GM18511 (cell line): ENCODE results near the gene SLC26A3.

Source experiments
- ATAC-seq: cut with Tn5 transposase; IDR thresholded peaks from one replicate; pipeline ENCODE4 v1.9.1; 2021; ENCODE audit warnings: mild to moderate bottlenecking, moderate library complexity; ENCODE audit not compliant: unreplicated experiment

Gene SLC26A3

DNA sequence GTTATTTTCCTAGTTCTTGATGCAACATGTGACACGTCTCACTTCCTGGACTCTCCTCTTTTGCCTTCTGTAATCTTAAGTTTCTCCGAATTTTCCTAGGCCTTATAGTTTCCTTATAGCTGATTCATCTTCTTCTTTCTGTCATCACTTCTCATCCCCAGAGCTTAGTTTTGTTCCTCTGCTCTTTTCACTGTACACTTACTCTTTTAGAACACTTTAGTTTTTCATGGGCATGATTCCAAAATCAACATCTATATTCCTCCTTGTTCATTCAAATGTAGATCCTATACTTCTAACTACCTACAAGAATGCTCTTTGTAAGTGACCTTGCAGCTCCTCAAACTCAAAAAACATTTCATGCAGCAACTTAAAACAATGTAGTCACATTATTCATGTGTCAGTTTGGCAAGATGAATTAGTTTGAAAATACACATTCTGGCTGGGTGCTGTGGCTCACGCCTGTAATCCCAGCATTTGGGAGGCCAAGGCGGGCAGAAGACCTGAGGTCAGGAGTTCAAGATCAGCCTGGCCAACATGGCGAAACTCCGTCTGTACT, 13.1 kb upstream of the SLC26A3 start:
- ATAC-seq: no peak

GRCh38 chr7:107815254-107815882, 12.3 kb upstream of the SLC26A3 start:
- ATAC-seq: no peak

- ATAC-seq: no peak
Measured at GRCh38 chr7:107813524-107813923, 10.5 kb upstream of the SLC26A3 start.

- no peak for ATAC-seq
Measured at GRCh38 chr7:107811934-107812333, 8.9 kb upstream of the SLC26A3 start.

DNA sequence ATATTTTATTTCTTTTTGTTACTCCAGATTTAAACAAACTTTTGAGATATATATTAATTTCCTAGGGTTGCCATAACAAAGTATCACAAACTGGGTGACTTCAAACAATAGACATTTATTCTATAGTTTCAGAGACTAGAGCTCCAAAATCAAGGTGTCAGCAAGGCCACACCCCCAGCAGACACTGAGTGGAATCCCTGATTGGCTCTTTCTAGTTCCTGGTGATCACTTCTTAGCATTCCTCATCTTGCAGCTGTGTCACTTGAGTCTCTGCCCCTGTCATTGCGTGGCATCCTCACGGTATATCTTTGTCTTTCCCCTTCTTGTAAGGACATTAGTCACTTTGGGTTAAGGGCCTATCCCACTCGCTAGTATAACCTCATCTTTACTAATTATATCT, 7.6 kb upstream of the SLC26A3 start:
- ATAC-seq: no peak

DNA sequence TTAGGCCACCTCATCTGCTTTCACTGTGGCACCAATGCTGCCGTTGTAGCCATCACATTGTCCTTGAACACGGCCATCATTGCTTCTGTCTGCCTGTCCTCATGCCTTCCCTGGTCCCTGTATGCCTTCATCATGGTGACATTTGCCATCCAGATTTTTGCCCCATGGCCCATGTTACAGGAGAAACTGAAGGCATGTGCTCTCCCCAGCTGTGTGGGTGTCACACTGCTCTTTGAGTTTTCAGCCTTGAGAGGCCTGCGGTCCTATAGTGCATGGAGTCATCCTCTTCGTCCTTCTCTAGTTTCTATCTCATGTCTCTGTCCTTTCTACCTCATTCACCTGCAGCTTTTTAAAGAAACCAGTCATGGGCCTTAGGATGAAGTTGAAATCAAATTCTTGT, 6.2 kb upstream of the SLC26A3 start:
- ATAC-seq: no peak

GRCh38 chr7:107799647-107800264, 3.3 kb downstream of the SLC26A3 start:
- ATAC-seq: no peak

DNA sequence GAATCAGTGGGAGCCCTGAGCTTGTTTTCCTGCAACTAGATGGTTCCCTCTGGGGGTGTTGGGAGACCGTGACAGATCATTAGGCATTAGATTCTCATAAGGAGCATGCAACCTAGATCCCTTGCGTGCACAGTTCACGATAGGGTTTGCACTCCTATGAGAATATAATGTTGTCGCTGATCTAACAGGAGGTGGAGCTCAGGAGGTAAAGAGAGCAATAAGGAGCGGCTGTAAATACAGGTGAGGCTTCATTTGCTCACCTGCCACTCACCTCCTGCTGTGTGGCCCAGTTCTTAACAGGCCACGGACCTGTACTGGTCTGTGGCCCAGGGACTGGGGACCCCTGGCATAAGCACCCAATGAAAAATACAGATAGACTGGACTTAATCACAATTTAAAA, 10.7 kb downstream of the SLC26A3 start:
- no peak for ATAC-seq

DNA sequence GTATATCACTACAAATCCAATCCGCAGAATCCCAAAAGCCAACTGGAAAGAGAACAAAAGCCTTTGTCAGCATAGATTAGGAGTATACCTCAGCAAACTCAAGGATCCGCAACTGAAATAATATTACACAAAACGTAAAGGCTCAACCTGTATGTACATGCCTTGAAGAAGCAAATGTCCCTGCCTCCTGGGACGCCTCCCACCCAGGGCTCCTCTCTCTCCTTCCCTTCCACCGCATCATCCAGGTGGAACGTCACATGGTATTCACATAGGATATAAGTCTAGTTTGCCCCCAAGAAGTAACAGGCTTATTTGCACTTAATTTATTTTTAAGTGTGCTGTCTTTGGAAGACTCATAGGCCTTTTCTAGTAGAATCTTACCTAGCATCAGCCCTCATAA, 13.4 kb downstream of the SLC26A3 start:
- no peak for ATAC-seq

- ATAC-seq: no peak
Measured at GRCh38 chr7:107788662-107789061, 14.4 kb downstream of the SLC26A3 start.

GRCh38 chr7:107788216-107788615, 14.8 kb downstream of the SLC26A3 start:
- ATAC-seq: no peak

DNA sequence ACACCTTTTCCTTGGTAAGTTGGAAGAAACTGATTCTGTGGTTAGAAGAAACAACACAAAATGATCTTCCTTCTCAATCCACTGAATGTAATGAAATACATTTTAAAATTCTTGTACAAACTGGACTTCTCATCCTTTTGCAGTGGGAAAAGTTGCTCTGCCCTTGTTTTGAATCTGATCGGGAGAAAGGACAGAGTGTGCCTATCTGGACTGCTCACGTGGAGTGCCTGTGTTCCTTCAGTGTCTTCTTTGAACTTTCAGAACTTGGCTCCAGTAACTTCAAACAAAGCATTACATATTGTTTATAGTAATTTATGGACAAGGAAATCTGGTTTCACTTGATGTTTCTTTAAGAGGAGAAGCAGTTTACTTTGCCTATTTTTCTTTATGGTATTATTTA, 17.1 kb downstream of the SLC26A3 start:
- no peak for ATAC-seq

DNA sequence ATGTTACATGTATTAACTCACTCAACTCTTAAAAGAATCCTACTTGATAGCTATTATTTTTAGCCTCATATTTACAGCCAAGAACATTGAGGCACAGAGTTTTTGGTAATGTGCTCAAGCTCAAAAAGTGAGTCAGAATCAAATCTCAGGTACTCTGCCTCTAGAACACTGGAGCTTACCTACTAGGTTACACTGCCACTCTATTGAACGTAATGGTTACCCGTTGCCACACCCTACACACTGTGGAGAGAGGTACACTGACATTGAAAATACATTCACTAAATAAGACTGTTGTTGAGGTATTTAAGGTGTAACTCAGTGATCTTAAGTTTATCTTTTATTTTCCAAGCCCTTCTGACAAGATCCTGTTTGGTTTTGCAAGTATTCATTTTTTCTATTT, 17.9 kb downstream of the SLC26A3 start:
- ATAC-seq: no peak

DNA sequence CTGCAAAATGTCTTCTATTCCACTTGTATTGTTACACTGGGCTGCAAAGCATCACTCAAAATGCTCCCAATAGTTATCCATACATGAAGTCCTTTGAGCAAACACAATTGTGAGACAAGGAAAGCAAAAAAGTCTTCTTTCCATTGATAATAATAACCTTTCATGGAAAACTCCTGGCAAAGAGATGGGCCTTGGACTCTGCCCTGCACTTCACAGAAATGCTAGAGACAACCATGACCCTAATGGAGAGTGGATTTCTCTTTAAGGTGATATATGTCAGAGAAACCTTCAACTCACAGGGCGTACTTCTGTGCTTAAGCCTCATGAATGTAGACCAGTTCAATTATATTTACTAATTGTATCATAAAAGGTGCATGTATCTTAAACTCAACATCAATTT, 19.4 kb downstream of the SLC26A3 start:
- no peak for ATAC-seq

DNA sequence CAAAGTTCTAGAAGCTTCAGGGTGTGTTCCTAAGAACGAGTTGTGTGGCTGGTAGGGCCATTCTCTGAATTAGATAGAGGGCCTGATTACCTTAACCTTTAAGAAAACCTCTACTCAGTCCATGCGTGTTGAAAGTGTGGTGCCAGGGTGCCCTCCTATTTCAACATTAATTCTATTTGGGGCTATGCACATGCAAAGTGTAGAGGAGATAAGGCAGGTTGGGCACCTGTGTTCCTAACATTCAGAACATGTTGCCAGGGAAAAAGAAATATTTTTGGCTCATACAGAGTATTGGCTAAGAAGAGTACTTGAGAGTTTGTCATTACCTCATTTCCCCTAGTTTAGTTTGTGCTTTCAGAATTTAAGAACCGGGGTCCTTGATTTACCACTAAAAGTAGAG, 20.6 kb downstream of the SLC26A3 start:
- ATAC-seq: no peak

GRCh38 chr7:107779647-107780099, 23.4 kb downstream of the SLC26A3 start:
- no peak for ATAC-seq

DNA sequence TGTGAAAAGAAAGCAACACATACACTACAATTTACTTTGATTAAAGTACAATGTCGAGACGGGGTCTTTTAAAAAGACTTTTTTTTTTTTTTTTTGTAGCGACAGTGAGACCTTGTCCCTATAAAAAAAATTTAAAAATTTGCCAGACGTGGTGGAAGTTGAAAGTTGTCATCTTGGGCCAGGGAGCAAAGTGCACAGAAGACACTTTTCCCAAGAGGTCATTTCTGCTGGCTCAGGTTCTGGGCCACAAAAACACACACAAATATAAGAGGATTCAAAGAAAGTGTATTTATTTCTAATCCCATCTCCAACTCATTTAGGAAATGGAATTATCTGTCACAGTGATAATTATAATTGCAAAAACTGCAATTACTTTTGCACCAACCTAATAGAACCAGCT, 24.7 kb downstream of the SLC26A3 start:
- ATAC-seq: no peak

DNA sequence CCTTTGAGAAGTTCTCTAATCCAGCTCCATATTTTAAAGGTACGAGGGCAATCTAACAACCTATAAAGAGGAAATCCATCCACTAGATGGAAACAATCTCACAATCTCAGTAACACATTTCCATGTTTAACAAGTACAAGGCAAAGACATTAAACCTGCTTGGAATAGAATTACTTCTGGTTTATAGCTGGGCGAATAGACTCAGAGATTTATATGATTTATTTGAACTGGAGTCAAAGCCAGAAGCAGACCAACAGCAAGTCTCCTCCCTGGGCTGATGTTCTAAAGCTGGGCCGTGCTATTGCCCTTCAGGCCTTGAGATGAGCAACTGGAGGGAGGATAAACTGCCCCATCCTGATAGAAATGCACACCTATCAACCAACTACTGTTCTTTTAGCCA, 25.3 kb downstream of the SLC26A3 start:
- no peak for ATAC-seq

GRCh38 chr7:107773027-107773426, 30.0 kb downstream of the SLC26A3 start:
- no peak for ATAC-seq

DNA sequence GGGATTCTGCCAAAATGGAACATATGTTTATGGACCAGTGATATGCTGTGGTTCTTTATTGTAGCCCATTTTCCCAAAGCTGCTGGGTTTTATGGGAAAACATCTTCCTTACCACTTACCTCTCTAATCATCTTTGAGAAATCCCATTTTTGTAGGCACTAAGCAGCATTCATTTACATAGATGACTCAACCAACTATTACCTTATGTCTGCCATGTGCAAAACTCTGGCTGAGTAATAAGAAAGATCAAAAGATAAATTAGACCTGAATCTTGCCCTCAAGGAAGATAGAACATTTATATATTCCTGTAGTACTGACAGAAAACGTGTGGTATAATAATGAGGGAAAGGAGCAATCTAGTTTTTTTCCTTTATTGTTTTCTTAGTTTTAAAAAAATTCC, 34.8 kb downstream of the SLC26A3 start:
- ATAC-seq: no peak

DNA sequence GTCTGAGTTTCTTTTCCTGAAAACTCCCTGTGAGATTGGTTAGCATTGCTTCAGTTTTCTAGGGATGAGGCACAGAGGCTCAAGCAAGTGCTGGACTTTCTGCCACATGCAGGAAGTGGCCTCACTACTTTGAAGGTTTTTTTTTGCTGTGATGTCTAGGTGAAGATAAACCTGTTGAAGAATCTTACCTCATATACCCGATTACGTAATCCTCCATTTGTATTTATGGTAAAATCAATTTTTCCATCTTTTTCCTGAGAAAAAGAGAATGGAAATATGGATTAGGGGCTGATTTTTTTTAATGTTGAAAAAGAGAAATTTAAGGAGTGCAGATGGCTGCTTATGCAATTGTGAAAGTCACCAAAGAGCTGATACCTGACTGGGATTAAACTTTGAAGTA, 35.6 kb downstream of the SLC26A3 start:
- ATAC-seq: no peak

DNA sequence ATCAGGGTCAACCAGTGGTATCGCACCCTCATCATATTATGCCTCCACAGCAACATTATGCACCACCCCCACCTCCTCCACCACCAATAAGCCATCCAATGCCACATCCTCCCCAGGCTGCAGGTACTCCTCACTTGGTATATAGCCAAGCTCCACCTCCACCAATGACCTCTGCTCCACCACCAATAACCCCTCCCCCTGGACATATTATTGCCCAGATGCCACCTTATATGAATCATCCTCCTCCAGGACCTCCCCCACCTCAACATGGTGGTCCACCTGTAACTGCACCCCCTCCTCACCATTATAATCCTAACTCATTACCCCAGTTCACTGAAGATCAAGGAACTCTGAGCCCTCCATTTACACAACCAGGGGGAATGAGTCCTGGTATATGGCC, 44.4 kb downstream of the SLC26A3 start:
- ATAC-seq: no peak

DNA sequence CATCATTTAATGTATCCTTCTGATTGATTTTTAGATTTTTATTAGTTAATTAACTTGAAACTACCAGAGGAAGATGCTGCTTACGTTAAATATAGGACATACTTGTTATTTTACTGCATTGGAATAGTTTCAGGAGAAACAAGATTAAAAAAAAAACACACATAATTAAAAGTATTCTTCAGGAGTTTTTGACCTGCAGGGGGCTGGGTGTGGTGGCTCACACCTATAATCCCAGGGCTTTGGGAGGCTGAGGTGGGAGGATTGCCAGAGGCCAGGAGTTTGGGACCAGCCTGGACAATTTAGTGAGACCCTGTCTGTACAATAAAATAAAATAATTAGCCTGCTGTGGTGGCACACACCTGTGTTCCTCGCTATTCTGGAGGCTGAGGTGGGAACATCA, 48.4 kb downstream of the SLC26A3 start:
- ATAC-seq: no peak
